Measurements from ENCODE around the gene ALG8.
"Not testable (repeated sequence)": the region's sequence is repeated elsewhere in the genome, so short reads cannot be mapped to it uniquely, and the experiment has no call there.

The ALG8 gene

DNA sequence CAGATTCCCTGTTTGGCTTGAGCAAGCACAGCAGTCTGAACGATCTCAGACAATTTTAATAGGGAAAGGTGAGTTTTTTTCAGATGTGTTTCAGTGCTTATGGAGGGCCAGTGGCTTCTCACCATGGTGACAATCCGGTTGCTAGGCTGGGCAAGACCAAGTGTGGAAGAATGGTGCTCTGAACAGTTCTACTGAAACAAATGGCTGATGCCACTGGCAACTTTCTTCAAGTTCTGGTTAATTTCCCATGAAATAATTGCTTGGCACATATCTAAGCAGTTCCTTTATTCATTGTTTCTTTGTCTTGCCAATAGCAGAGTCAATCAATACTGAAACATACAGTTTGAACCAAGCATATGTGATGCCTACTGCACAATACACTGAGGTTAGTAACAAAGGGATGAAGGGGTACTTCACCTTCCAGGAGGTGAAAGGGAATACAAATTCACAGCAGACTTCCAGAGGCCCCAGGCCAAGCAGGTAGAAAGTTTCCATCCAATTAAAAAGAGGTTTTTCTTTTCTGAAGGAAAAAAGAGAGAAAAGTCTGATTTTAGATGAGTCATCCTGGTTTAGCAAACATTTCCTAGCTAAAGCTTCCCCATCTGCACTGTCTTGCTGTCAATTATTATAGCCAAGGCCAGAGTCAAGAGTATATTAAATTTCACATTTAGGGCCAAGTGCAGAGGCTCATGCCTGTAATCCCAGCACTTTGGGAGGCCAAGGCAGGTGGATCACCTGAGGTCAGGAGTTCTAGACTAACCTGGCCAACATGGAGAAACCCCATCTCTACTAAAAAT is 38.6 kb downstream of the ALG8 start:
- DNase-seq (ENCODE audit: low read depth in 2 of 2, low spot score in 1 of 2), result no peak

DNA sequence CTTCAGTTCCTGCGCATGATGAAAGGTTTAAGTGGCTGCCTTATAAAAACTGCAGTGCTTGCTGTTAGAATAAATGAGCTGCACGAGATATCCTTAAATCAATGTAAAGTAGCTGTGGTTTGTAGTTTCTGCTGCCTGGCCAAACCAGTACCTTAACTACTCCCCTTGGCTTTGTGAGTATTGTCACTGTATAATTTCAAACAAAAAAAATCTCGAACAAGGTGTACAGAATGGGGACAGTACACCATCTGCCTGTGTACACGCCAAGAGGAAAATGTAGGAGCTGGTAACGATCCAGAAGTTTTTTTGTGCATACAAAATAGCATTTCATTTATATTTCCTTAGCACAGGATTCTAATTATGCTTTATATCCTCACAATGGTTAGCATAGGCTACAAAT is 39.2 kb downstream of the ALG8 start:
- DNase-seq (ENCODE audit: low read depth in 2 of 2, low spot score in 1 of 2), result no peak

DNA sequence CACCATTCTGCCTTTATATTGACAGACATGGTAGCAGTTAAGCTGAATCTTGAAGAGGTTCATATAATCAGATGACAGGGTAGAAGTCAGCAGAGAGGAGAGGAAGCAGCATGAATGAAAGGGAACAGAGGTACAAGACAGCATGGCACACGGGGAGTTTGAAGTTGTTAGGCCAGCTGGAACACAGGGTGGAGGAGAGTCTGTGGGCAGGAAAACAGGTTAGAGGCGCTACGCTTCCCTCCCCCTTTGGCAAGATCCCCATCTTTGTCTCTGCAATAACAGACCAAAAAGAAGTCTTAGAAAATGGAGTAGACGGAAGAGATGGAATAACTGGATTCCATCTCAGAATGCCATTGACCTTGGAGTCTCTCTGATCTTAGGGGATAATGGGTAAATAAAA is 39.8 kb downstream of the ALG8 start:
- DNase-seq (ENCODE audit: low read depth in 2 of 2, low spot score in 1 of 2), result no peak

DNA sequence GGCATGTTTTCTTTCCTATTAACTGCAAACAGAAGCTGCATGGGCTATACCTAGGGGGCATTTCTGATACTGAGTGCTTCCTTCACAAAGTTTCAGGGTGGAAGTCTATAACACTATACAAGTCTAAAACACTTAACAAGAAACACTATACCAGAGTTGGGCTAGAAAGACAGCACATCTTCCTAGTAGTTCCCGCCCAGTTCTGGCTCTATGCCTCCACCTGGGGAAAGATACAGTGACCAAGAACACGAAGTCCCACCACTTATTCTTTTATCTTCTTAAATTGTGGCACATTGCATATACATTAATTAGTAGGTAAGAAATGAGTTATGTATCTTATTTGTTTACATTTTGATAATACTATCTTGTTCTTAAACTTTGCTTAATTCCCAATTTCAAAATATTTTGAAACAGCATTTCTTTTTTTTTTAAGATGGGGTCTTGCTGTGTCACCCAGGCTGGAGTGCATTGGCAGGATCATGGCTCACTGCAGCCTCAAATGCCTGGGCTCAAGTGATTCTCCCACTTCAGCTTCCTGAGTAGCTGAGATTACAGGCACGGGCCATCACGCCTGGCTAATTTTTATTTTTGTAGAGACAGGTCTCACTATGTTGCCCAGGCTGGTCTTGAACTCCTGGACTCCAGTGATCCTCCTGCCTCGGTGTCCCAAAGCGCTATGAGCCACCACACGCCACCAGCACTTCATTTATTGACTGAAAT is 41.6 kb downstream of the ALG8 start:
- DNase-seq (ENCODE audit: low read depth in 2 of 2, low spot score in 1 of 2), result no peak

DNA sequence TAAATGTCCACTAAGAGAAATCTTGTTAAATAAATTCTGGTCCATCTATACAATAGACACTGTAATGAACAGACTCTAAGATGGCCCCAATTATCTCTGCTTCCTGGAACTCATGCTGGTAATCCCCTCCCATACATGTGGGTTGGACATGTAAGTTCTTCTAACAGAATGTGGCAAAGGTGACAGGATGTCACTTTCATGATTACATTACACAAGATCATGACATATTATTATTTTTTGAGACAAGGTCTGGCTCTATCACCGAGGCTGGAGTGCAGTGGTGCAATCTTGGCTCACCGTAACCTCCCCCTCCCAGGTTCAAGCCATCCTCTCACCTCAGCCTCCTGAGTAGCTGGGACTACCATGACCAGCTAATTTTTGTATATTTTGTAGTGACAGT is 45.2 kb downstream of the ALG8 start:
- DNase-seq (ENCODE audit: low read depth in 2 of 2, low spot score in 1 of 2), result no peak

DNA sequence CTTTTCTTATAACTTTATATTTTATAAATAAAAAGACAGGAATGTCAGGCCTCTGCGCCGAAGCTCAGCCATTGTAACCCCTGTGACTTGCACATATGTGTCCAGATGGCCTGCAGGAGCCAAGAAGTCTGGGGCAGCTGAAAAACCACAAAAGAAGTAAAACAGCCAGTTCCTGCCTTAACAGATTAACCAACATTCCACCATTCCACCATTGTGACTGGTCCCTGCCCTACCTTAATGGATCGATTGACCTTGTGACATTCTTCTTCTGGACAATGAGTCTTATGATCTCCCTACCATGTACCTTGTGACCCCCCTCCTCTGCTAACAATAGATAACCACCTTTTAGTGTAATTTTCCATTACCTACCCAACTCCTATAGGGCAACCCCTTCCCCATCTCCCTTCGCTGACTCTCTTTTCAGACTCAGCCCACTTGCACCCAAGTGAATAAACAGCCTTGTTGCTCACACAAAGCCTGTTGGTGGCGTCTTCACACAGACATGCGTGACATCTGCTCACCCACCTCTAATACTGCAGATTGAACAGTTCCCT is 52.8 kb downstream of the ALG8 start:
- not testable (repeated sequence) for DNase-seq (ENCODE audit: low read depth in 2 of 2, low spot score in 1 of 2)

DNA sequence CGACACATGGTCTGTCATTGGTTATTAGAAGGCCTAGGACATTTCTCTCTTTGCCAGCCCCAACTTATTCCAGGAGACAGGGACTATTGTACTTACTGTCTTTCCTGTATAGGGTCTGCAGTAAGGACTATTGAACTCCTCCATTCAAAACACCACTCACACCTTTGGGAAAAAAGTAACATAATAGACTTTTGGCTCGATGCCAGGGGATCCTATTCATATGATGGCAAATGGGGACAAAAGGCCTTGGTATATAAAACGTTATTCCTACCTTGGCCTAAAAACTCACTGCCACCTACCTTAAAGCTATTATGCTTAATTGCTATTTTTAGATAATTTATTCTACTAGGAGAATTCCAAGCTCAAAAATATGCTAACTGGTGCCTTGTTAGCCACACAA is 53.5 kb downstream of the ALG8 start:
- no peak for DNase-seq (ENCODE audit: low read depth in 2 of 2, low spot score in 1 of 2)

DNA sequence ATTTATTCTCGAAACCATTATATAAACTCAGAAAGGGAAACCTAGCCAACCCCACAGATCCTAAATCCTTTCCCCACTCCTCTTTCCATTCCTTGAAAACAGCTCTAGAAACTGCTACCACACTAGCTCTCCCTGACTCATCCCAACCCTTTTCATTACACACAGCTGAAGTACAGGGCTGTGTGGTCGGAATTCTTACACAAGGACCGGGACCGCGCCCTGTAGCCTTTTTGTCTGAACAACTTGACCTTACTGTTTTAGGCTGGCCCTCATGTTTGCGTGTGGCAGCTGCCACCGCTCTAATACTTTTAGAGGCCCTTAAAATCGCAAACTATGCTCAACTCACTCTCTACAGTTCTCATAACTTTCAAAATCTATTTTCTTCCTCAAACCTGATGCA is 54.9 kb downstream of the ALG8 start:
- not testable (repeated sequence) for DNase-seq (ENCODE audit: low read depth in 2 of 2, low spot score in 1 of 2)

DNA sequence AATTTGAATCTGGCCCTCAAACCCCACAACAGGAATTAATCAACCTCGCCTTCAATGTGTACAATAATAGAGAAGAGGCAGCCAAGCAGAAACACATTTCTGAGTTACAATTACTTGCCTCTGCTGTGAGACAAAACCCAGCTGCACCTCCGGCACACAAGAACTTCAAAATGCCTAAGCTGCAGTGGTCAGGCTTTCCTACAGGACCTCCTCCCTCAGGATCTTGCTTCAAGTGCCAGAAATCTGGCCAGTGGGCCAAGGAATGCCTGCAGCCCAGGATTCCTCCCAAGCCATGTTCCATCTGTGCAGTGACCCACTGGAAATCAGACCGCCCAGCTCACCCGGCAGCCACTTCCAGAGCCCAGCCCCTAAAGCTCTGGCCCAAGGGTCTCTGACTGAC is 56.4 kb downstream of the ALG8 start:
- DNase-seq (ENCODE audit: low read depth in 2 of 2, low spot score in 1 of 2), result no peak

DNA sequence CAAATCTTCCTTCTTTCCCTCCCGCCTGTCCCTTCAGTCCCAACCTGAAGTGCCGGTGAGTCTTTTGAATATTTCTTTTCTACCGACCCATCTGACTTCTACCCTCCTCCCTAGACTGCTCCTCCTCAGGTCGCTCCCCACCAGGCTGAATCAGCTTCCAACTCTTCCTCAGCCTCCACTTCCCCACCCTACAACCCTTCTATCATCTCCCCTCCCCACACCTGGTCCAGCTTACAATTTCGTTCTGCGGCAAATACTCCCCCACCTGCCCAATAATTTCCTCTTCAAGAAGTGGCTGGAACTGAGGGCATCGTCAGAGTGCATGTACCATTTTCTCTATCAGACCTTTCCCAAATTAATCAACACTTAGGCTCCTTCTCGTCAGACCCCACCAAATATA is 57.3 kb downstream of the ALG8 start:
- no peak for DNase-seq (ENCODE audit: low read depth in 2 of 2, low spot score in 1 of 2)

DNA sequence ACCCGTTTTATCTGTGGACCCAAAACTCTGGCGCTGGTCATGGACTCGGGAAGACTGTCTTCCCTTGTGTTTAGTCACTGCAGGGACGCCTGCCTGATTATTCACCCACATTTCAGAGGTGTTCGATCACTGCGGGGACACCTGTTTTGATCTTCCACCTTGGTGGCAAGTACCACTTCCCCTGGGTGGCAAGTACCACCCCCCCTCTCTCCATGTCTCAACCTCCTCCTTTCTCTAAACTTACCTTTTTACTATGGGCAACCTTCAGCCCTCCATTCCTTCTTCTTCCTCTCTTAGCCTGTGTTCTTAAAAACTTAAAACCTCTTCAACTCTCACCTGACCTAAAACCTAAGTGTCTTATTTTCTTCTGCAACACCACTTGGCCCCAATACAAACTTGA is 57.8 kb downstream of the ALG8 start:
- no peak for DNase-seq (ENCODE audit: low read depth in 2 of 2, low spot score in 1 of 2)

DNA sequence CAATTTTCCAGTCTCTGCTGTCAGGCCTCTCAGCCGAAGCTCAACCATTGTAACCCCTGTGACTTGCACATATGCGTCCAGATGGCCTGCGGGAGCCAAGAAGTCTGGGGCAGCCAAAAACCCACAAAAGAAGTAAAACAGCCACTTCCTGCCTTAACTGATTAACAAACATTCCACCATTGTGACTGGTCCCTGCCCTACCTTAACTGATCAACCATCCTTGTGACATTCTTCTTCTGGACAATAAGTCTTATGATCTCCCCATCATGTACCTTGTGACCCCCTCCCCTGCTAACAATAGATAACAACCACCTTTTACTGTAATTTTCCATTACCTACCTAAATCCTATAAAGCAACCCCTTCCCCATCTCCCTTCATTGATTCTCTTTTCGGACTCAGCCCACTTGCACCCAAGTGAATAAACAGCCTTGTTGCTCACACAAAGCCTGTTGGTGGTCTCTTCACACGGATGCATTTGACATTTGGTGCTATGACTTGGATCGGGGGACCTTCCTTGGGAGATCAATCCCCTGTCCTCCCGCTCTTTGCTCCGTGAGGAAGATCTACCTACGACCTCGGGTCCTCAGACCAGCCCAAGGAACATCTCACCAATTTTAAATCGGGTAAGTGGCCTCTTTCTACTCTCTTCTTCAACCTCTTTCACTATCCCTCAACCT is 58.5 kb downstream of the ALG8 start:
- DNase-seq (ENCODE audit: low read depth in 2 of 2, low spot score in 1 of 2), result no peak

DNA sequence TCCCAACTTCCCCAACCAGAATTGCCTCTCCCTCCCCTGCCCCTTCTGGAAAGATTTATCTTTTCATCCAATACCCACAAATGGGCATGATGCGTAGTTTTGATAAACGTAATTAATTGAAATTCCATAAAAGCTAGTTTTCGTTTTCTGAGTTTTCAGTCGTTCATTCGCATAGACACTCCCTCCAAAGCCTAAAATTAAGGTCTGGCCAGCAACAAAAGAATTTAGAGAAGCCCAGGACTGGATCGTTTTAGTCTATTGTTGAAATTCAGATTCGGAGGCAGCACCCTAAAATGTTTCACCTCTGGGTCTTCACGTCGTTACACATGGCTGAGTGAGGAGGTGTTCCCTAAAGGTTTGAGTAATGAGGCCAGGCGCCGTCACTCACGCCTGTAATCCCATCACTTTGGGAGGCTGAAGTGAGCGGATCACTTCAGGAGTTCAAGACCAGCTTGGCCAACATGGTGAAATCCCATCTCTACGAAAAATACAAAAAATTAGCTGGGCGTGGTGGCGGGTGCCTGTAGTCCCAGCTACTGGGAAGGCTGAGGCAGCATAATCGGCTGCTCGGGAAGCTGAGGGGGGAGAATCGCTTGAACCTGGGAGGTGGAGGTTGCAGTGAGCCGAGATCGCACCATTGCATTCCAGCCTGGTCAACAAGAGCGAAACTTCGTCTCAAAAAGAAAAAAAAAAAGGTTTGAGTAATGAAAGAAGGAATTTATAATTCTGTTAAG is 59.2 kb downstream of the ALG8 start:
- no peak for DNase-seq (ENCODE audit: low read depth in 2 of 2, low spot score in 1 of 2)

DNA sequence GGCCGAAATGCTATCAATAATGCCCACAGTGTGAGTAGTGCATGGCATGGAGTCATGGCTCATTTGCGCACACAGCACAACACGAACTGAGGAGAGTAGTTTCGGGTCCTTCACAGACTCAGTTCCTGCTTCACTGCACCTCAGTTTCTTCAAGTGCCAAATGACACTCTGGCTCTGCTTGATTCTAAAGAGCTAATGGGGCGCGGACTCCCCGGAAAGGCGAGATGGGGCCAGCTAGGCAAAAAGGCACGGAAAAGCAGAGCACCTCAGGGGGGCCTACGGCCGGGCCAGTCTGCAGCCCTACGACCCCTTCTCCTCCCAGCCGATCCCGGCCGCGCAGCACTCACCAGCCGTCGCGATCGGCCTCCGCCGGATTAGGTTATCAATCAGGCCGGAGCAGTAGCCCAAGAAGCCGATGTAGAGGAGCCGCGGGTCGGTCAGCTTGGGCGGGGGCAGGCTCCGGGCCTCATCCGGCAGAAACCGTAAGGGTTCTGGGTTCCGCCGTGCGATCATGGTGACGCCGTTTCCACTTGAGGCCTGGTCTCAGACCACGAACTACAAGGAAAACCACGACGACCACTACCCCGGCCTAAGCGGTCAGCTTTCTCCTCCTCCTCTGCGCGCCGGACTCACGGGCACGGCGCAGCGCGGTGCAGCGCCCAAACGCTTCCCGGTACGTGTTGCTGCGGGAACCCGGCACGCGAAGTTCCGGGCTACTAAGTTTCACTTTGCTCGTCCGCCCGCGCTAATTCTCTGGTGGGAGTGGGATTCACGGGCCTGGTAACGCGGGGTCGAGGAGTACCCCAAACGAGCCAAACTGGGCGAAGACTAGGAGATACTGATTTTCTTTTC is 60.0 kb downstream of the ALG8 start, which contains the start of gene NDUFC2:
Gene NDUFC2, minus strand, starts transcription at position 631 of the 852 bp plus-strand sequence. Its CDS starts 118 bp downstream, at position 513.
- DNase-seq (ENCODE audit: low read depth in 2 of 2, low spot score in 1 of 2), result peak; percentile 34 to 41

DNA sequence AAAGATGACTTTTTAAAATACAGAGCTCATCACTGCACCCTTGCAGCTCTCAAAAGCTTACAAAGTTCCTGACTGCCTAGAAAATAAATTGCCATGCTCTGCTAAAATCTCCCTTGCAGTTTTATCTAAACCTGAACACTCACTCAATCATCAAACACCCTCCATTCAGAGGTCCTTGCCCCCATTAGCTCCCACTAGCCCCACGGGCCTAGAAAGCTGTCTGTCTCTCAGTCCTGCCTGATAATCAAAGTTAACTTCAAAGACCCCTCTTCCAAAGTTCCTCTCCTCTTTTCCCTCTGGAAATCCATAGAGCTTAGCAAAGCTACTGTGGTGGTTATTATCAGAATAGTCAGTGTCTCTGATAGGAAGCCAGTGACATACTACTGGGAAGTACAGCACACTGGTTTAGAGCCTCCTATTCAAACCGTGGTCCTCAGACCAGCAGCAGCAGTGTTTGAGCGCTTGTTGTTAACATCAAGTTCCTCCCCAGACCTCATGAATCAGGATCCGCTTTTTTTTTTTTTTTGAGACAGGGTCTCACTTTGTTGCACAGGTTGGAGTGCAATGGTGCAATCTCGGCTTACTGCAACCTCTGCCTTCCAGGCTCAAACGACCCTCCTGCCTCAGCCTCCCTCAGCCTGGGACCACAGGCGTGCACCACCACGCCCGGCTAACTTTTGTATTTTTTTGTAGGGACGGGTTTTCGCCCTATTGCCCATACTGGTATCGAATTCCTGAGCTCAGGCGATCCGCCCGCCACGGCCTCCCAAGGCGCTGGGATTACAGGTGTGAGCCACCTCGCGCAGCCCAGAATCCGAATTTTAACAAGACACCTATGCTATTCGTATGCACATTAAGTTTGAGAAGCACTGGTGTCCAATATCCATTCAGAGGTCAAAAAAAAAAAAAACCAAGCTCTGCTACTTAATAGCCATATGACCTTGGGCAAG is 60.9 kb downstream of the ALG8 start:
- DNase-seq (ENCODE audit: low read depth in 2 of 2, low spot score in 1 of 2), result no peak

DNA sequence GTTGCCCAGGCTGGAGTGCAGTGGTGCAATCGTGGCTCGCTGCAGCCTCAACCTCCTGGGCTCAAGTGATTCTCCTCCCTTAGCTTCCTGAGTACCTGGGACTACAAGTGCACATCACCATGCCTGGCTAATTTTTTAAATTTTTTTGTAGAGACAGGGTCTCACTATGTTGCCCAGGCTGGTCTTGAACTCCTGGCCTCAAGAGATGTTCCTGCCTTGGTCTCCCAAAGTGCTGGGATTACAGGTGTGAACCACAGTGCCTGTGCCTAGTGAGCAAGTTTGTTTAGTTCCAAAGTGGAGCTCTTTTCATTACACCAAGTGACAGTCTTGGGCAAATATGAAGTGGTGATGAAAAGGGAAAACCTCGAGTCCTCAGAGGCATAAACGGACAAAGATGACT is 61.8 kb downstream of the ALG8 start:
- not testable (repeated sequence) for DNase-seq (ENCODE audit: low read depth in 2 of 2, low spot score in 1 of 2)

DNA sequence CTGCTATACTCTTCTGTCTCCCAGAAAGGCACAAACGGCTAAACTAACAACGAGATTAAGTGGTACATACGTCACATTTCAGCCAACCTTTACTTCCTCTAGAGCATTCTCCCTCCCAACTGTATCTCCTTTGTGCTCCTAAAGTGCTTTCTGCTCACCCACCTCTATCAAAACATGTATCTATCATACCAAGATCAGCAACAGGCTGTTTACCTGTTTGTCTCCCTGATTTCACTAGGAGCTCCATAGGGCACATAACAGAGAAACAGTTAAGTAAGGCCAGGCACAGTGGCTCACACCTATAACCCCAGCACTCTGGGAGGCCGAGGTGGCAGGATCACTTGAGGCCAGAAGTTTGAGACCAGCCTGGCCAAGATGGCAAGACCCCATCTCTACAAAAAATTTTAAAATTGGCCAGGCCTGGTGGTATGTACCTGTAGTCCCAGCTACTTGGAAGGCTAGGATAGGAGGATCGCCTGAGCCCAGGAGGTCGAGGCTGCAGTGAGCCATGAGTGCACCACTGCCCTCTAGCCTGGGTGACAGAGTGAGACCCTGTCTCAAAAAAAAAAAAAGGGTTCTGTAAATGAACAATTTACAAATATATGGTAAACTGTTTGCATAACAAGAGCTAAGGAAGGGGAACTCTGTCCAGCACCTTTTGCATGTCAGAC is 62.6 kb downstream of the ALG8 start:
- DNase-seq (ENCODE audit: low read depth in 2 of 2, low spot score in 1 of 2), result no peak

DNA sequence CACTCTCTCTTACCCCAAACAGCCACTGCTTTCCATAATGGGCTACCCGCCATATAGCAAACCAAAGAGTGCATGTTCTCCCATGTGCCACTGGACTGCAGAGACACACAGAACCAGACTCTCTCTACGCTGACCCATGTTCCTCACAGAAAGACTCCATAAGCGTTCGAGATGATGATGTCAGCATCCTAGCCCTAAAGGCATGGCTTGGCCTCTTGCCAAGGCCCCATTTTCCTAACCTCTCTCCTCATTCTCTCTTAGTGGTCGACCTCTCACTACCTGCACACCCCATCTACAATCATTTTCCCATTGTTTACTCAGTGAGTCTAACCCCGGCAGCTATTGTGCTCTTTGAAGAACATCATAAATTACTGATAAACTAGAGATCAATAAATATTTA is 64.7 kb downstream of the ALG8 start:
- DNase-seq (ENCODE audit: low read depth in 2 of 2, low spot score in 1 of 2), result no peak

Data from stimulated activated CD8-positive, alpha-beta memory T cell treated with anti-CD3 and anti-CD28 coated beads, Interleukin-4, amount 100 ng/mL, for 1 hour (primary cell).